ENCODE results near the gene TSPEAR.

The TSPEAR gene

DNA sequence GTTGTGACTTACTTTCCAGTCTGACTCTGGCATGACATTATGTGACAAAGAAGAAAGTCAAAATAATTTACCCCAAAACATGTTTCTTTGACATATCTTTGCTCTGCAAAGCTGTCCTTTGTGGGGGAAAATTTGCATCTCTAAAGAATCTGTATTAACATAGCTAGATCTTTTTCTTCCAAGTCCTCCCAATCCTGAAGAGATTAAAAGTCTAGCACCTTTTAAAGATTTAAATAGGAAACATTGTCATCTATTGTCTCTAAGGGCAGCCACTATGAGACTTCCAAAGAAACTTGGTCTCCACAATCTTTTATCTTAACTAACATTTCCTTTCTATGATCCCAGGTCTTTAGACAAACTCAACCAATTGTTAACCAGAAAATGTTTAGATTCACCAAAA lies 240.0 kb downstream of the TSPEAR start:
- DNase-seq (ENCODE audit: low read depth, low spot score), result no peak

DNA sequence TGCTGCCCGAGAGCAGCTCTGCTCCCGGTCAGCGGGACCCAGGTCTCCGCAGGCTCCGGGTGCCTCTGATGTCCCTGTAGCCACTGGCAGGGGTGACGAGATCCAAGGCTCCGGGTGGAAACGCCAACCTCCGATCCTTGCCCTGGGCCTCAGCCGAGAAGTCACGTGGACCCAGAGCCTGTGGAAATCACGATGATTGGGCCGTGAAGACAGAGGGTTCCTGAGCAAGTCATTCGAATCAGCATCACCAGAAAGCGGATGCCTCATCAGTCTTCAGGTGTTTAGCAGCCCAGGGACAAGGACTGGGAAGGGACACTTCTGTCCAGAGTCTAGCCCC lies 243.5 kb downstream of the TSPEAR start:
- no peak for DNase-seq (ENCODE audit: low read depth, low spot score)

DNA sequence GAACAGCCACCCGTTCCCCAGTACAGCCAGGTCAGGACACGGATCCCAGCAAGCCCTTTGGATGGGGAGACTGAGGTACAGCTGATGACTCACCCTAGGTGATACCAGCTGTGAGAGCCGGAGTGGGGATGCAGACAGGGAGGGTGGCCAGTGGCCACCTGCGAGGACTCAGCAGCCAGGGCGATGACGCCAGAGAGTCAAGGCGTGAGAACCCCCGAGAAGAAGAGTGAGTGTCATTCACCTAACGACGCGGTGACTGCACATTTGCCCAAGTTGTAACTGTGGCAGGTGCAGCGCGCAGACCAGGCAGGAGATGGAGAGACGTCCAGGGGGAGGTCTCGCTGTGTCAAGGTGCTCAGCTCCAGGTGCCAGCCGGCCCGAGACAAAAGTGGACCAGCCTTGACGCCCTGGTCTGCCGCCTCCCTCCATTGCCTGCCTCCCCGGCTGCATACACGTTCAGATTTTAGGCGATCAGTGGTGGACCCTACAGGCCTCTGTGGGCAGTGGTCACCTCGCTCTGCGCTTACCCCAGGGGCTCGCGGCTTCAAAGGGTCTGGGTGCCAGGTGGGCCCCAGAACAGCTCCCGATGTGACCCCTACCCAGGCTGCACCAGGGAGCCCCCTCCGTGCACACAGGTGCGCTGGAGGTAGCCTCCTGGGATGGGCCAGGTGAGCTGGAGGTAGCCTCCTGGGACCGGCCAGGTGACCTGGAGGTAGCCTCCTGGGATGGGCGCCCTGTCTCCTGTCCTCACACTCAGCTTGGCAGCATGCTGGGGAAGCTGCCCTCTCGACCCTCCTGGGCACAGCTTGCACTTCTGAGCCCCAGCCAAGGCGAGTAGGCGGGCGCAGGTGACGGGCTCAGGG lies 244.1 kb downstream of the TSPEAR start:
- DNase-seq (ENCODE audit: low read depth, low spot score), result no peak

DNA sequence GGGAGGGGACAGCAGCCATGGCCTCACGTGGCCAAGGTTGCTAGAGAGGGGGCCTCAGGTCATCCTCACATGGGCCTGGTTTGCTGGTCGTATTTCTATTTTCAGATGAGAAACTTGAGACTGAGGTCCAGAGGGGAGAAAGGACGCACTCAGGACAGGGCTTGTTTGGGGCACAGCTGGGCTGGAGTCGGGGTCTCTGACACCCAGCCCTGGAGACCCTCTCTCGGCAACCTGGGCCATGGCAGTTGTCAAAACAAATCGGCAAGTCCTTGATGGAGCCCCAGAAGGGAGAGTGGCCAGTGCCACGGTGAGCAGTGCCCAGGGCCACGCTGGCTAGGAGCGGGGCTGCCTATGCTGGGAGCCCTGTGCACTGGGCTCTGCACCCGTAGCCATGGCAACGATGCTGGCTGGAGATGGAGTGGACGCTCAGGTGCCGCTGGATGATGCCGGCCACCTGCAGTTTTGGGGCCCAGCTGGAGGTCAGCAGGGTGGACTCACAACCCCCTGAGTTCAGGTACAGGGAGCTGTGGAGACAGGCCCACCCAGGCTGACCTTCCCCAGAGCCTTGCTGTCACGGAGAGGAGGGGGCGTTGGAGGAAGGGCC lies 244.9 kb downstream of the TSPEAR start:
- DNase-seq (ENCODE audit: low read depth, low spot score), result no peak

DNA sequence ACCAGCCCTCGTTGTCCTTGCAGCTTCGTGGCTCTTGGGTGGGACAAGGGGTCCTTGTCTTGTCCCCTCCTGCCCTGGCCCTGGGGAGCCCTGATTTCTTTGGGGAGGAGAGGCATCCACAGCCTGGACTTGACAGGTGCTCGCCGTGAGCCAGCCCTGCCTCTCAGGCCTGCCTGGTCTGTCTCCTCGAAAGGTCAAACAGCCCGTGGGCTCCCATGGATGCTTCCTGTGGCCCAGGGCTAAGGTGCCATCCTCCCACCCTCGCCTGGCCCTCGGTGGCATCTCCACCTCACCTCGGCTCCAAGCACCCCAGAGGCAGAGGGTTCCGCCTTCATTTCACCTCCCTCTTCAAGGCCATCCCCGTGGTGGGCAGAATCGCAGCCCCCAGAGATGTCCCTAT lies 247.0 kb downstream of the TSPEAR start:
- DNase-seq (ENCODE audit: low read depth, low spot score), result no peak

GRCh38 chr21:44463724-44464123 lies 247.6 kb downstream of the TSPEAR start:
- no peak for DNase-seq (ENCODE audit: low read depth, low spot score)

DNA sequence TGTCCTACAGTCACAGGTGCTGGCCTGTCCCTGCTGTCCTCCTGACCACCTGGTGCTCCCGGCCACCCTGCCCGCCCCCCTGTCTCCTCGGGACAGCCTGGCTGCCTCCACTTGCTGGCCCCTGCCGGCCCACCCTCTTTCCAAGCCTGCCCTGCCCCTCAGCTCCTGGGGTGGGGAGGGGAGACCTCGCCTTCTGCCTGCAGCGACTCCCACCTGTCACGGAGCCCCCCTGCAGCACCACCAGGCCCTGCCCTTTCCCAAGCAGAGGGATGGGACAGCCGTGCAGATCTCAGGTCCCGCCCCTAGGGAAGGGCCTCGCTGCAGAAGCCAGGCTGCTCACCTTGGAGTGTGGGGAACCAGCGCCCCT lies 248.6 kb downstream of the TSPEAR start:
- no peak for DNase-seq (ENCODE audit: low read depth, low spot score)

DNA sequence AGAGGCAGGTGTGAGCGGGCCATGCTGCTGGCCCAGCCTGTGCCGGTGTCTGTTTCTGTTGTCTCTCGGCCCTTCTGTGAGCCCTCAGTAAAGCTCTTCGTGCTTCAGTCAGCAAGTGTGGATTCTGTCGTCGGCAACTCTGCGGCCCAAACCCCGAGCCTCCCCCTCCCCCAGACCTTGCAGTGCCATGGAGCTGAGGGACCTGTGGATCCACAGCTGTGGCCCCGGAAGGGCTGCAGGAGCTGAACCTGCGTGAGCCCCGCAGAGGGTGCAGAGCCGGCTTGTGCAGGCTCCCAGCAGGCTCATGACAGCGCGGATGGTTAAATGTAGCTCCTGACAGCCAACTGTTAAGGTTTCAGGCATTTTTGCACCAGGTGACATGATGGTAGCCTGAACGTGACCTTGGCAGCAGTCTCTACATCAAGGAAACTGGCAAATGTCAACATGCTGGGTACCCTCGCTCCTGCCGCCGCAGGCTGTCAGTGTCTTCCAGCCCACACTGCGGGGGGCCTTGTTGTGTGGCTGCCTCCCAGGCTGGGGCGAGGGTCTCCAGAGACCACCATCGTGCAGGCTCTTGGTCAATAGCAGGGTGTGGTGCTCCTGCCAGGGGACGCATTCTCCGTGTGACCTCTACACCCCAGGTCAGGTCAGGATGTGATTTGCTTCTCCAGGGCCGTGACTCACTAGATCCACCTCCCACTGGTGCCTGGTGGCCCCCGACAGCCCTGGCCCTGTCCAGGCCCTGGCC lies 249.1 kb downstream of the TSPEAR start:
- DNase-seq (ENCODE audit: low read depth, low spot score), result no peak

- DNase-seq (ENCODE audit: low read depth, low spot score), result no peak
Observed at GRCh38 chr21:44461464-44462001, 249.8 kb downstream of the TSPEAR start.

DNA sequence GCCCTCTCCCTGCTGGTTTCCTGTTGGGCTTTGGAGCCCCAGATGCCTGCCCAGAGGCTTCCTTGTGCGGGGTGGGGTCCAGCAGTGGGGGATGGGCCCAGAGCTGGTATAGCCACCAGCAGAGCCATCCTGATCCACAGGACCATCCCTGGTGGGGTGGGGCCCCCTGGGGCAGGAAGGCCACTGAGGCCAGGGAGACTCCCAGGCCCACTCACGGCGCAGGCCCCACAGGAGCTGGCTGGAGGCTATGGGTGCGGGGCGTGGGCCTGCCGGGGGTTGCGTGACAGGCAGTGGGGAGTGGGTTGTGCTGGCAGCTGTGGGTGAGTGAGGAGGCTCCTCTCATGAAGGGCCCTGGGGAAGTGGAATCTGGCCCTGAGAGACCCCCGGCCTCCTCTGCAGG lies 250.4 kb downstream of the TSPEAR start:
- DNase-seq (ENCODE audit: low read depth, low spot score), result no peak

DNA sequence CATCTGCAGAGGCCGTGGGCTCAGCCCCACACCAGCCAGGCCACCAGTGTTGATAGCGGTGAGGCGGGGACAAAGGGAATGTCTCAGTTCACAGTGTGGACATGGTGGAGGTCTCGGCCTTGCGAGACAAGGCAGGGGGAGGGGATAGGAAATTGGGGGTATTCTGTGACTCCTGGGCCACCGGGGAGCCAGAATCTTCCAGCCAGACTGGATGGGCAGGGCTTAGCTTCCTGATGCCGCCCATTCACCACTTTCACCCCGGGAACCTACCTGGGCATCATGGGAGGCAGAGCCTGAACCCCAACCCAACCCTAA lies 251.0 kb downstream of the TSPEAR start:
- DNase-seq (ENCODE audit: low read depth, low spot score), result no peak

GRCh38 chr21:44459712-44460440 lies 251.5 kb downstream of the TSPEAR start:
- no peak for DNase-seq (ENCODE audit: low read depth, low spot score)

GRCh38 chr21:44458971-44459711 lies 252.2 kb downstream of the TSPEAR start:
- DNase-seq (ENCODE audit: low read depth, low spot score), result no peak

- no peak for DNase-seq (ENCODE audit: low read depth, low spot score)
Observed at GRCh38 chr21:44456915-44457736, 254.2 kb downstream of the TSPEAR start.

- no peak for DNase-seq (ENCODE audit: low read depth, low spot score)
Observed at GRCh38 chr21:44456214-44456914, 255.0 kb downstream of the TSPEAR start.

GRCh38 chr21:44455524-44456213 lies 255.7 kb downstream of the TSPEAR start:
- DNase-seq (ENCODE audit: low read depth, low spot score), result peak; percentile 54

DNA sequence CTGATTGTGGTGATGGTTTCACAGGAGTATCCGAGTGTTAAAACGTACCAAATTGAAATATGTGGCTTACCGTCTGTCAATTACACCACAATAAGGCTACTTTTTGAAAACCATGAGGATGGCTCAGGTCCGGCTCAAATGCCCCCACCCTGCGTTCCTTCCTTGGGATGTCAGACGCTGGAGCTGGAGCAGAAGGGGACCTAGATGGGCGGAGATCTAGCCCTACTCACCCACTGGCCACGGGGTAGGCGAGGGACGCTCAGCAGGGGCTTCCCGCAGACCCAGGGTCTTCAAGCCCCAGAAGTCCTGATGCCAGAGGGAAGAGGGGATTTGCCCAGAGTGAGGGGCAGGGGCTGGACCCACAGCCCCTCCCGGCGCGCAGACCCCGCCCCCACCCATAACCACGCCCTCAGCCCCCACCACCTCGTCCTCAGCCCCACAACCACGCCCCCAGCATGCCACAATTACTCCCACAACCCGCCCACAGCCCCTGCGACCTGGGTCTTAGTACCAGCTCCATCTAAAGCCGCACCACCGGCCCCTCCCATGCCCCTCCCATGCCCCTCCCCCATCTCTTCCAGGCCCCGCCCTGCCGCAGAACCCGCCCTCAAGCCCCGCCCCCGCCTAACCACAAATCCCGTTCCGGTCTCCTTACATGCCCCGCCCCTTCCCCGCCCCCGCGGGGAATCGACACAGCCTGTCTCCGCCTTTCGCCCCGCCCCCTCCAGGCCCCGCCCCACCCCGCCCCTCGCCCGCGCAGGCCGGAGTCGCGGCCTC lies 256.4 kb downstream of the TSPEAR start, which contains the start of gene LRRC3:
Gene LRRC3, plus strand, starts transcription at position 764 of the 777 bp plus-strand sequence. CDS start 1,135 bp downstream, outside the sequence.
- DNase-seq (ENCODE audit: low read depth, low spot score), result peak; percentile 90

DNA sequence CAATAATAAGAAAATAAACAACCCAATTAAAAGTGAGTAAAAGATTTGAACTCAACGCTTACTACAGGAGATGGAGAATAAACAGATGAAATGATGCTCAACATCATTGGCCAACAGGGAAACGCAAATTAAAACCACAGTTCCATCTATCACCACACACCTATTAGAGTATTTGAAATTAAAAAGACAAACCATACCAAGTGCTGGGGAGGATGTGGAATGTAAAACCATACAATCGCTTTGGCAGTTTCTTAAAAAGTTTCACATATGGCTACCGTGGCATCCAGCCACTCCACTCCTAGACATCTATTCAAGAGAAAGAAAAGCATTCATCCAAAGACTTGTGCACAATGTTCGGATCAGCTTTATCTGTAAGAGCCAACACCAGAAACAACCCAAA lies 257.3 kb downstream of the TSPEAR start:
- DNase-seq (ENCODE audit: low read depth, low spot score), result no peak
